Activated T-cell treated with anti-CD3 and anti-CD28 coated beads, Interleukin-2, amount 50 U/mL, for 72 hours (primary cell): ENCODE results near the gene BAG5. TPM values are rescaled to one million over a fixed set of nuclear protein-coding genes. Genes with fewer than 3 reads are reported as not detected.

Source experiments
- ATAC-seq, 2 donors: fragments of 150-1000 bp; cut with Tn5 transposase; replicated peaks in 1 of 2; 2 replicates each; pipeline ENCODE4 v1.10.0; 2021; ENCODE audit warnings: moderate library complexity in 2 of 2, mild to moderate bottlenecking in 1 of 2
- DNase-seq, 2 donors: peaks; one replicate each; pipeline ENCODE4 v3.0.0; 2021 to 2022; ENCODE audit warnings: mixed read lengths in 1 of 2
- H3K27ac Mint-ChIP-seq: one replicate; pipeline ENCODE4 v1.8.0; 2022; ENCODE audit warnings: mild to moderate bottlenecking, moderate library complexity, mixed read lengths
- H3K27me3 Mint-ChIP-seq: one replicate; pipeline ENCODE4 v1.8.0; 2022; ENCODE audit warnings: low read depth, mixed read lengths
- H3K36me3 Mint-ChIP-seq, 2 donors: one replicate each; pipeline ENCODE4 v1.8.0; 2022; ENCODE audit warnings: mixed read lengths in 2 of 2, mild to moderate bottlenecking in 1 of 2; ENCODE audit not compliant: insufficient read depth in 2 of 2
- H3K4me1 Mint-ChIP-seq: one replicate; pipeline ENCODE4 v1.8.0; 2022; ENCODE audit warnings: low read depth, mixed read lengths
- H3K4me3 Mint-ChIP-seq, 2 donors: one replicate each; pipeline ENCODE4 v1.8.0; 2022; ENCODE audit warnings: mild to moderate bottlenecking in 2 of 2, mixed read lengths in 2 of 2, moderate library complexity in 2 of 2
- H3K9me3 Mint-ChIP-seq, 2 donors: one replicate each; pipeline ENCODE4 v1.8.0; 2022; ENCODE audit warnings: mixed read lengths in 2 of 2
- total RNA-seq, 2 donors: library from RNA; stranded (reverse); gene quantifications; one replicate each; pipeline ENCODE4 v1.2.3, GENCODE V29; 2022

BAG5 gene
- total RNA-seq, 2 donors from 2014 or later: 29.3 TPM

DNA sequence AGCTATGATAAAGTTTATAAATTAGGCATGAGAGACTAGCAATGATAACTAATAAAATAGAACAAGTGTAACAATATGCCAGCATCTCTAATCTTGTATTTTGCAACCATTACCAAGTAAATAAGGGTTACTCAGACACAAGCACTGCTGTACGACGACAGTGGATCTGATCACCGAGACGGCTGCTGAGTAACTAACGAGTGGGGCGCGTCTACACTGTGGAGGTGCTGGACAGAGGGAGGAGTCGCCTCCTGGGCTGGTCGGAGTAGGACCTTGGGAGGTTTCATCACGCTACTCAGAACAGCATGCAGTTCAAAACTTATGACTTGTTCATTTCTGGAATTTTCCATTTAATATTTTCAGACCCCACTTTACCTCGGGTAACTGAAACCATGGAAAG is 18.7 kb upstream of the BAG5 start:
- Mint-ChIP-seq H3K27ac (no peak overlapping the region), H3K4me3 (no peak overlapping the region), H3K9me3 (no peaks in the 10 kb centered on the region), H3K36me3 (no peaks in the 10 kb centered on the region), H3K27me3 (no peaks in the 10 kb centered on the region), H3K4me1 (no peaks in the 10 kb centered on the region)
- no peak for DNase-seq
- ATAC-seq: no peak

DNA sequence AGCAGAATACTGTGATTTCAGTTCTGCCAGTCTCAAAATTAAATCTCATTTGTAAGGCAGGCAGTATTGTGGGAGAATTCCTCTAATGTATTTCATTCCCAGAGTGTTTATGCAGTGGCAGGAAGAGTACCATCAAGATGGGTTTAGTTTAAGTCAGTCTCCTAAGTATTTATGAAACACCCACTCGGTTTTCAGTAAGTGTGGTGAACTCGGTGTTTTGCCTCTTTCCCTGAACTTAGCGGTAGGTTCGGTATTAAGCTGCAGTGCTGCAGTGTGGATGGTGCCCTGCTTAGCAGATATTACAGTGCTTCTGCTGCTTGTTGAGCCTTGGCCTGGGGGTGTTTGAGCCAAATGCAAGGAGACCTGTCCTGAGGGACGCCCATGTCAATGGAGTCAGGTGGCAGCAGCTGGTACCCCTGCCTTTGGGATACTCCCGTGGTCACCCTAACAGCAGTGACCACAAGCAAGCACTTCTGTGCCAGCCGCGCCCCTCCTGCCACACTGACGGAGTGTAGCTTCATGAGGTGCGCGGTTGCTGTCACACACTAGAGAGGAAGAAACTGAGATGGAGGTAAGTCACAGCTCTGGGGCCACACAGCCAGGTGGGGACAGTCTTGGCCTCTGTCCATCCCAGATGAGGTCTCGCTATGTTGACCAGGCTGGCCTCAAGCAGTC is 16.1 kb upstream of the BAG5 start:
- H3K27me3 Mint-ChIP-seq: no peaks in the 10 kb centered on the region
- DNase-seq (no peak), ATAC-seq (no peak)
- no peaks in the 10 kb centered on the region for H3K4me1 Mint-ChIP-seq
- peaks cover 1 to 6% of the 10 kb centered on the region in 2 donors for H3K36me3 Mint-ChIP-seq
- H3K9me3 Mint-ChIP-seq: no peaks in the 10 kb centered on the region
- no peak overlapping the region for H3K27ac Mint-ChIP-seq
- no peak overlapping the region for H3K4me3 Mint-ChIP-seq

DNA sequence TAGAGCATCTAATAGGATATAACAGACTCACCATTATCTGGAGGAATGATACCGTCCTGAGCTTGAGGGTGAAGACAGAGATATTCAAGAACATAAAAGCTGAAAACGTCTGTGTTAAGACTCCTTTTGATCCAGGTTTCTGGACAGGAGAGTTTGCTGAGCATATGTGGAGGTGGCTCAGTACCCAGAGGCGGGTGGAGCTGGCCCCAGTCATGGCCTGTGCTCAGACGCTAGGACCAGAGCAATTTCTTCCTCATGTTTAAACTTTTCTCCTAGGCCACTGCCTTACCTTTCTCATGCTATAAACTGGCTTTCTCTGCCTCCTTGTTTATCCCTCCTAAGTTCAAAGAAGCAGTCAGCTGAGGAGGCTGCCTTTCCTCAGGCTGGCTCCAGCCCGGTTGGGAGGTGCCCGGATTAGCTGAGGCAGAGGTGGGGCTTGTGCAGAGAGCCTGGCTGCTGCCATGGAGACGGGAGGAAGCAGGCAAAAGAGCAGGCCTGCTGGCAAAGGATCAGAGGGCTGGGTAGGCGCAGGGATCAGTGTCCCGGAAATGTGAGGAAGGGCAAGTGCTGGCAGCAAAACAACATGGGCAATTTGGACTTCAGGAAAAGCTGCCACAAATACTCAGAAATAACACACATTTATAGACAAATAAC is 14.0 kb upstream of the BAG5 start:
- H3K4me3 Mint-ChIP-seq: no peak overlapping the region

DNA sequence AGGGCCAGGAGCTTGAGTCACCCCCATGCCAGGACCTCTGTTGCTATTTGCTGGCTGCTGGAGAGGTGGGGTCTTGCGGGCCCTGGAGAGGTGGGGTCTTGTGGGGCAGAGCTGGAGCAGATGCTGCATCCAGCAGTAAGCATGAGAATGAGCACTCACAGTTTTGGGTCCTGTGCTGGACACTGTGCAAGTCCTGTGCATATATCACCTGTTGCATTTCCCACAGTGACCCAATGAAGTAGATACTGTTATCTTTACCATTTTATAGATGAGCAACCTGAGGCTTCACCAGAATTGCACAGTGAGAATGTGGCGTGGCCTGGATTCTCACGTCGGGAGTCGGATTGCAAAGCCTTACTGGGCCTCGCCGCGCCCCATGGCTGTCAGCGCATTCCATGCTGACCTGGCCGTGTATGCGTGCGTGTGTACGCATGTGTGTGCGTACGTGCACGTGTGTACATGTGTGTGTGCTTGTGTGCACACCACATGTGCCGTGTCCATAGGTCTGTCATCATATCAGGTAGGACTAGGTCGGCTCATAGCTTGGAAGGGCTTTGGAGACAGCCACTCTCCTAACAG is 12.3 kb upstream of the BAG5 start:
- no peak overlapping the region for H3K4me3 Mint-ChIP-seq
- H3K4me1 Mint-ChIP-seq: no peaks in the 10 kb centered on the region
- no peak for DNase-seq
- no peaks in the 10 kb centered on the region for H3K27me3 Mint-ChIP-seq
- no peak for ATAC-seq
- H3K36me3 Mint-ChIP-seq: peaks cover 1 to 6% of the 10 kb centered on the region in 2 donors
- H3K27ac Mint-ChIP-seq: no peak overlapping the region
- no peaks in the 10 kb centered on the region for H3K9me3 Mint-ChIP-seq

More for the DNA sequence above, 14.0 kb upstream of the BAG5 start:
- DNase-seq: no peak
- Mint-ChIP-seq H3K36me3 (peaks cover 1 to 6% of the 10 kb centered on the region in 2 donors), H3K27me3 (no peaks in the 10 kb centered on the region), H3K9me3 (no peaks in the 10 kb centered on the region), H3K4me1 (no peaks in the 10 kb centered on the region), H3K27ac (no peak overlapping the region)
- ATAC-seq: no peak

DNA sequence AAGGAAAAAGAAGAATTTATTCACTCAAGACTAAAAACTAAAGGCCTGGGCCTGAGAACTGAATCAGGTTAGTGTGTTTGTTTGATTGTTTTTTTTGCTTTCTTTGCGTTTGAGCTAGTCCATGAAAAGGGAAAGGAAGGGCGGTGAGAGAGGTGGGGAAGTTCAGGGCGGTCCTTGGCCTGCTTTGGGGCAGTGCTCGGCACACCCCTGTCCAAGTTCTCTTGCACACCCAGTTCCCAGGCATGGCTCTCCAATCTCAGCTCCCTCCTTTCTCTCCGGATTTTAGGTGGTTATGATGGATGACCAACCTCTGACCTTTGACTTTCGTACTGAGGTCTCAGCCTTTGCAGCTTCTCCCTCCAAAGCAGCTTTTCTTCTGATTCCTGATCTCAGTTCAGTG is 11.6 kb upstream of the BAG5 start:
- no peak for DNase-seq
- no peak for ATAC-seq
- no peaks in the 10 kb centered on the region for H3K27me3 Mint-ChIP-seq
- no peaks in the 10 kb centered on the region for H3K4me1 Mint-ChIP-seq
- no peak overlapping the region for H3K27ac Mint-ChIP-seq
- no peaks in the 10 kb centered on the region for H3K9me3 Mint-ChIP-seq
- H3K4me3 Mint-ChIP-seq: no peak overlapping the region
- H3K36me3 Mint-ChIP-seq: peaks cover 1 to 6% of the 10 kb centered on the region in 2 donors

DNA sequence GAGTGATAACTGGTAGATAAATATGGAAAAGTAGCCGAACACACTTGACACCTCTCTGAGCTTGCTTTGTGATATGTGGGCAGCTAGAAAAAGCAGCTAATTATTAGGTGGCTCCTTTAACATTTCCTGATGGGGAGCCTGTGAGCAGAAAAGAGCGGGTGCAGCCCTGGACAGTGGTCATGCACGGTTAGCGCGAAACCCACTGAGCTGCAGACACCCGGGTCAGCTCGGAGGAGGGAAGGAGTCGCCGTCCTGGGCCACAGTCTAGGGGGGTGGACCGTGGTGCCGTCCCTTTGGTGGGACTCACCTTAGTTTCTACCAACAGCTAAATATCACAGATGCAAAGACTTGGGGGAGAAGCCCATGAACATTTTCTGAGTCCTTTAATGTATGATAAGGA is 7.0 kb upstream of the BAG5 start:
- Mint-ChIP-seq H3K4me1 (peaks cover 22% of the 10 kb centered on the region), H3K27me3 (no peaks in the 10 kb centered on the region), H3K36me3 (peaks cover under 1 to 5% of the 10 kb centered on the region in 2 donors), H3K9me3 (no peaks in the 10 kb centered on the region), H3K27ac (no peak overlapping the region), H3K4me3 (no peak overlapping the region)
- DNase-seq (no peak), ATAC-seq (no peak)

DNA sequence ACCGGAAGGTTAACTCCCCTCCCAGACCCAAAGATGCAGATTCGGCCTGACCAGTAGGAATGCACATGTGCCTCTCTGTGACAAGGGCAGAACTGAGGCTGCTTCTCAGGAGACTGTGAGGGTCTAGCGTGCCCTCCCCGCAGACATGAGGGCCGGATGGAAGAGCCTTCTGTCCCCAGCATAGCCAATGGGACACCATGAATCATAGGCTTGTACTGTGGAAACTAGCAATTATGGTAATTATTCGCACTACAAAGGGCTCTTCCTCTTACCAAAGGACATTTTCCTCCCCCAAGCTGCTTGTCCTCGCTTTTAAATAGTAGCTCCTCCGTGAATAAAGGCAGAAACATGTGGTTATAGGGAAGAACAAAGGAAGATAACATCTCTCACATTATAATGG is 6.5 kb upstream of the BAG5 start:
- peaks cover 25% of the 10 kb centered on the region for H3K4me1 Mint-ChIP-seq
- H3K4me3 Mint-ChIP-seq: no peak overlapping the region
- no peaks in the 10 kb centered on the region for H3K27me3 Mint-ChIP-seq
- ATAC-seq: no peak
- no peak for DNase-seq
- H3K36me3 Mint-ChIP-seq: peaks cover 0 to 3% of the 10 kb centered on the region in 2 donors
- no peaks in the 10 kb centered on the region for H3K9me3 Mint-ChIP-seq
- H3K27ac Mint-ChIP-seq: no peak overlapping the region

DNA sequence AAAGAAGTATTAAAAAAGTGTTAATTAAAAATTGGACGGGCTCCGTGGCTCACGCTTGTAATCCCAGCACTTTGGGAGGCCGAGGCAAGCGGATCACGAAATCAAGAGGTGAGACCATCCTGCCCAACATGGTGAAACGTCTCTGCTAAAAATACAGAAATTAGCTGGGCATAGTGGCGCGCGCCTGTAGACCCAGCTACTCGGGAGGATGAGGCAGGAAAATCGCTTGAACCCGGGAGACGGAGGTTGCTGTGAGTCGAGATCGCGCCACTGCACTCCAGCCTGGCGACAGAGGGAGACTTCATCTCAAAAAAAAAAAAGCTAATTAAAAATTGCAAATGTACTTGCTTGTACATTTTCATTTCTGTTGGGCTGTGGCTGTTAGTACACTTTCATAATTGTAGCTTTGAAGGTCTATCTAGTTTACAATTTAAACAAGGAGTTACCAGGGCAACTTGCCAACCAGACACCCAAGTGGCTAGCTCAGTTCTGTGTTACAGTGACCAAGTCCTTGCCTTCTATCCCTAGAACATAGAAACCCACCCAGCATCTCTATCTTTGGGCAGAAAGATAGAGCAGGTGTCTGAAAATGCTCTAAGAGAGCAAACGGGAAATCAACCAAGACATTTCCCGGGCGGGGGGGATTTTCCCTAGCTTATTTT is 1.5 kb upstream of the BAG5 start:
- H3K9me3 Mint-ChIP-seq: no peaks in the 10 kb centered on the region
- ATAC-seq (no peak), DNase-seq (no peak)
- H3K4me3 Mint-ChIP-seq: peak overlapping the region; percentile 88 to 98
- H3K36me3 Mint-ChIP-seq: peaks cover 10 to 13% of the 10 kb centered on the region in 2 donors
- peaks cover 61% of the 10 kb centered on the region for H3K4me1 Mint-ChIP-seq
- no peaks in the 10 kb centered on the region for H3K27me3 Mint-ChIP-seq
- peak overlapping the region; percentile 93 for H3K27ac Mint-ChIP-seq

DNA sequence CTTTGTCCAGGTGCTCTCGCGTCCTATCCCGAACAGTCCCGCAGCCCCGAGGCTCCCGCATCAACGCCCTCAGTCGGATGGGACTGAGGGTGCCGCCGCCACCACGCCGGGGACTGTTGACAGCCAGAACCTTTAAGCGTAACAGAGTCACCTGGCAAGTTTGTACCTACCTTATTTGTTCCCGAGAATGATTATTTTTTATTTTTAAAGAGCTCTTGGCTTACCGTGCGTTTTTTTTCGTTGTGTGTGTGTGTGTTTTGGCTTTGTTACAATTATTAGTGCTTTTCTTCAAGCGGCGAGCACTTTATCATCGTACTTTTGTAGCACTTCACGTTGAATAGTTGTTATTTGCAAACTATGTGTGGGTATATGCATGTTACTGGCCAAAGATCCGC is 766 bp upstream of the BAG5 start:
- Mint-ChIP-seq H3K4me1 (peaks cover 69% of the 10 kb centered on the region), H3K9me3 (no peaks in the 10 kb centered on the region), H3K4me3 (peak overlapping the region; percentile 88 to 98), H3K36me3 (peaks cover 10 to 13% of the 10 kb centered on the region in 2 donors), H3K27ac (peak overlapping the region; percentile 93), H3K27me3 (no peaks in the 10 kb centered on the region)
- ATAC-seq: no peak
- DNase-seq: no peak

DNA sequence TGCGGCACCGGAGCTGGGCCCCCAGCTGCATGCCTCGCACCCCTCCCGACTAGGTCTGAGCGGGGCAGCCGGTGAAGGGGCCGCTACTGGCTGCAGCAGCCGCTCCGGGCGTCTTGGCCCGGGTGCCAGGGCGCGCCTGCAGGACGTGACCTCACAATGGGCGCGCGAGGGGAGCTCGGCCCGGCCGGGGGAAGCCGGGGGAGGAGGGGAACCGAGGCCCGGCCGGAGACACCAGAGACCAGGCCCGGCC is 353 bp downstream of the BAG5 start:
- H3K27ac Mint-ChIP-seq: peak overlapping the region; percentile 89
- H3K36me3 Mint-ChIP-seq: peaks cover 10% of the 10 kb centered on the region in 2 donors
- H3K4me1 Mint-ChIP-seq: peaks cover 68% of the 10 kb centered on the region
- DNase-seq (no peak), ATAC-seq (peak; percentile 66 to 68)
- H3K27me3 Mint-ChIP-seq: no peaks in the 10 kb centered on the region
- no peaks in the 10 kb centered on the region for H3K9me3 Mint-ChIP-seq
- peak overlapping the region; percentile 94 to 98 for H3K4me3 Mint-ChIP-seq

DNA sequence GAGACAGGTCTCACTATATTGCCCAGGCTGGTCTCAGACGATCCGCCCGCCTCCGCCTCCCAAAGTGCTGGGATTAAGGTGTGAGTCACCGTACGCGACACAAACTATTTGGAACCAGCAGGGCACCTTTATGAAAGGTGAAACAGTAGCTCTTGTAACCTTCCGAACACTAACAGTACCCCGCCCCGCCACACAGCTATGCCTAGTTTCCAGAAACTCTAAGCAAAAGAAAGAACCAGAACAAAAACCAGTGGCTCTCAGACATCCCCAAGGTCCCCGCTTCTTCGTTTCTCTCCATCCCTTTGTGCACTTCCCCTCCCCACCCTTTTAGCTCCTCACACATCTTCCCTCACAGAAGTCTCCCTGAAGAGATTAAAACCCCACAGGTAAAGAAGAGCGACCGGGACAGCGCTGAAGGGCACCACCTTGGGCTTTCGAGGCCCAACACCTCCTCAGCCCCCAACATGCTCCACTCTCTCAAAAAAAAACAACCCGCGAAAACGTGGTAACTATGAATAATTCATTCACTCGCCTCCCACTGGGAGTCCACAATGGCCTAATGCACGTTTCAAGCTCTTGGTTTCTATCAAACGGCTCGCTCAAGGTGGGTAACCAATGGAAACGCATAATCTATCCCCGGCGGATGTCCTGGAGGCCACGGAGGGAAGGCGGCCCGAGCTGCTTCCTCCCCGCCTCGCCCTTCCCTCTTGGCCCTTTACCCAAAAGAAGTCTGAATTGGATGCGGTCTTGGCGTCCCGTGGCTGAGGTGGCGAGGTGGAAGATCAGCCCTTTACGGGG is 877 bp downstream of the BAG5 start:
- Mint-ChIP-seq H3K27me3 (no peaks in the 10 kb centered on the region), H3K27ac (peak overlapping the region; percentile 89), H3K4me1 (peaks cover 68% of the 10 kb centered on the region)

DNA sequence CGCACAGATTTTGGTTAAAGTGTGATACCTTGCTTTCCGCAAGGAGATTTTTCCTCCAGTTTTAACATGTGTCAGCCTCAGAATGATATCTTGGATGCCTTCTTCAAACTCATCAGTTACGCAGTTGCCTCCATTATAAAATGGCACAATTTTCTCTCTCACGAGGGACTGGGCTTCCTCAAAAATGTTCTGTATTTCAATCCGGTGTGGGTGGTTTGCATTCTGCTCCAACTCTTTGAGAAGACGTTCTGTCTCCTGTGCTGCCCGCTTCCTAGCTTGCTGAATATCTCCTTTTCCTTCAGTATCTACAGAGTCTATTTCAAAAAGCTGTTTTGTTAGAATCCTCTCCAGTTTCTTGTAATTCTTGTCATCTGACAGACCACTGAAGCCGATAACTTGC is 1.8 kb downstream of the BAG5 start:
- ATAC-seq (no peak), DNase-seq (no peak)
- H3K9me3 Mint-ChIP-seq: no peaks in the 10 kb centered on the region
- H3K4me1 Mint-ChIP-seq: peaks cover 63% of the 10 kb centered on the region
- no peaks in the 10 kb centered on the region for H3K27me3 Mint-ChIP-seq
- peaks cover 10% of the 10 kb centered on the region in 2 donors for H3K36me3 Mint-ChIP-seq
- H3K27ac Mint-ChIP-seq: peak overlapping the region; percentile 89
- peak overlapping the region; percentile 94 to 98 for H3K4me3 Mint-ChIP-seq

More for the DNA sequence above, 877 bp downstream of the BAG5 start:
- ATAC-seq (peak; percentile 53 to 59), DNase-seq (peak; percentile 55 to 60)
- Mint-ChIP-seq H3K36me3 (peaks cover 10% of the 10 kb centered on the region in 2 donors), H3K9me3 (no peaks in the 10 kb centered on the region), H3K4me3 (peak overlapping the region; percentile 94 to 98)

DNA sequence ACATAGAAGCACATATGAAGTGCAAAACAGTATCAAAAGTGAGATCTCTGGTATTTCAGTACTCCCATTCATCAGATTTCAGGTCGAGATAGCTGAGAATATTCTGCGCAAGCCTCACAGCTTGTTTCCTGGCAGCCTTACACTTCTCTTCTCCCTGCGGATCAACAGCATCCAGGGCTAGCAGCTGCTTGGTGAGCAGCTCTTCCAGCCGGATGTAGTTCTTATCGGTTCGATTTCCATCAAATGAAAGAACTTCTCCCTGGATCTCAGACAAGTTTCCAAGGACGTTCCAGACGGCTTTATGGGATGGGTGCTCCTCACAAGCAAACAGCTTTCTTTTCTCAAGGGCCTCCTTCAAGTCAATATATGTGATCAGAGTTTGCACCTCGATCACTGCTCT is 2.7 kb downstream of the BAG5 start:
- Mint-ChIP-seq H3K27me3 (no peaks in the 10 kb centered on the region), H3K27ac (peak overlapping the region; percentile 89), H3K9me3 (no peaks in the 10 kb centered on the region), H3K36me3 (peaks cover 10% of the 10 kb centered on the region in 2 donors), H3K4me1 (peaks cover 56% of the 10 kb centered on the region), H3K4me3 (peak overlapping the region in 1 of 2 donors; percentile 59)
- DNase-seq (no peak), ATAC-seq (no peak)
